ENCODE data around the gene POLK. TPM values are rescaled to one million over a fixed set of nuclear protein-coding genes. Genes with fewer than 3 reads are reported as not detected.
"Not testable (repeated sequence)": the region's sequence is repeated elsewhere in the genome, so short reads cannot be mapped to it uniquely, and the experiment has no call there.

The POLK gene
- total and polyA plus RNA-seq, 4 donors: 3.7 to 20.6 (median 9.8) TPM

GRCh38 chr5:75496026-75496425 is 15.7 kb upstream of the POLK start:
- Histone ChIP-seq H3K27ac (ENCODE audit: low read depth in 1 of 2, low read length in 2 of 2) (no peak overlapping the region), H3K9me3 (ENCODE audit: control insufficient read depth in 4 of 4, low read length in 3 of 4) (no peaks in the 10 kb centered on the region), H3K4me3 (ENCODE audit: low read depth in 1 of 3, low read length in 3 of 3) (no peak overlapping the region), H3K9ac (ENCODE audit: low read depth in 1 of 2, low read length in 2 of 2) (no peak overlapping the region), H3K36me3 (ENCODE audit: control insufficient read depth in 4 of 4, insufficient read depth in 3 of 4, low read depth in 1 of 4, low read length in 3 of 4) (peaks cover 0 to 12% (median 5%) of the 10 kb centered on the region in 4 donors), H3K27me3 (ENCODE audit: control insufficient read depth in 4 of 4, insufficient read depth in 4 of 4, low read length in 3 of 4) (no peaks in the 10 kb centered on the region), H3K4me1 (ENCODE audit: control insufficient read depth in 4 of 4, insufficient read depth in 4 of 4, low read length in 3 of 4) (no peaks in the 10 kb centered on the region)
- no peak for DNase-seq (ENCODE audit: low spot score)
- TF ChIP-seq HNF4G (IDR thresholded peaks at IDR 0.05): no peak
- TF ChIP-seq REST (IDR thresholded peaks at IDR 0.05): no peak
- no peak for TF ChIP-seq TAF1 (conservative IDR thresholded peaks at IDR 0.05)
- TF ChIP-seq JUND (IDR thresholded peaks at IDR 0.05): no peak
- no peak for TF ChIP-seq RXRA (IDR thresholded peaks at IDR 0.05)
- no peak for TF ChIP-seq NR2F2 (IDR thresholded peaks at IDR 0.05)
- no peak for TF ChIP-seq YY1 (IDR thresholded peaks at IDR 0.05)
- no peak for TF ChIP-seq ZBTB33 (IDR thresholded peaks at IDR 0.05)
- TF ChIP-seq ATF3 (IDR thresholded peaks at IDR 0.05): no peak
- TF ChIP-seq MAX (IDR thresholded peaks at IDR 0.05): no peak
- TF ChIP-seq HNF4A (conservative IDR thresholded peaks at IDR 0.05): no peak
- no peak for TF ChIP-seq CTCF (IDR thresholded peaks at IDR 0.05; ENCODE audit: low read depth, low read length, missing input control)
- no peak for TF ChIP-seq SP1 (IDR thresholded peaks at IDR 0.05)
- no peak for TF ChIP-seq FOXA1 (IDR thresholded peaks at IDR 0.05)
- WGBS: 96% methylated on average over 3 of the region's 3 CpGs

- DNase-seq (ENCODE audit: low spot score): no peak
- H3K4me1 ChIP-seq (ENCODE audit: control insufficient read depth in 4 of 4, insufficient read depth in 4 of 4, low read length in 3 of 4): no peaks in the 10 kb centered on the region
- H3K9ac ChIP-seq (ENCODE audit: low read depth in 1 of 2, low read length in 2 of 2): no peak overlapping the region
- TF ChIP-seq RAD21 (IDR thresholded peaks at IDR 0.05) (no peak), JUND (IDR thresholded peaks at IDR 0.05) (no peak), CTCF (IDR thresholded peaks at IDR 0.05; ENCODE audit: low read depth, low read length, missing input control) (no peak), HNF4A (conservative IDR thresholded peaks at IDR 0.05) (no peak), NR2F2 (IDR thresholded peaks at IDR 0.05) (no peak), RXRA (IDR thresholded peaks at IDR 0.05) (no peak)
- no peaks in the 10 kb centered on the region for H3K9me3 ChIP-seq (ENCODE audit: control insufficient read depth in 4 of 4, low read length in 3 of 4)
- H3K27ac ChIP-seq (ENCODE audit: low read depth in 1 of 2, low read length in 2 of 2): no peak overlapping the region
- WGBS: 97% methylated on average over 7 of the region's 7 CpGs
- H3K27me3 ChIP-seq (ENCODE audit: control insufficient read depth in 4 of 4, insufficient read depth in 4 of 4, low read length in 3 of 4): no peaks in the 10 kb centered on the region
- no peak overlapping the region for H3K4me3 ChIP-seq (ENCODE audit: low read depth in 1 of 3, low read length in 3 of 3)
- H3K36me3 ChIP-seq (ENCODE audit: control insufficient read depth in 4 of 4, insufficient read depth in 3 of 4, low read depth in 1 of 4, low read length in 3 of 4): peaks cover 0 to 3% (median 0%) of the 10 kb centered on the region in 4 donors
These were observed 13.4 kb upstream of the POLK start for GRCh38 chr5:75498208-75498777.

GRCh38 chr5:75498875-75499274 is 12.8 kb upstream of the POLK start:
- WGBS: 95% methylated on average over 1 of the region's 1 CpG
- not testable (repeated sequence) for H3K27me3 ChIP-seq (ENCODE audit: control insufficient read depth in 4 of 4, insufficient read depth in 4 of 4, low read length in 3 of 4); DNase-seq (ENCODE audit: low spot score); H3K36me3 ChIP-seq (ENCODE audit: control insufficient read depth in 4 of 4, insufficient read depth in 3 of 4, low read depth in 1 of 4, low read length in 3 of 4); H3K4me3 ChIP-seq (ENCODE audit: low read depth in 1 of 3, low read length in 3 of 3); H3K9me3 ChIP-seq (ENCODE audit: control insufficient read depth in 4 of 4, low read length in 3 of 4); H3K4me1 ChIP-seq (ENCODE audit: control insufficient read depth in 4 of 4, insufficient read depth in 4 of 4, low read length in 3 of 4); H3K27ac ChIP-seq (ENCODE audit: low read depth in 1 of 2, low read length in 2 of 2); H3K9ac ChIP-seq (ENCODE audit: low read depth in 1 of 2, low read length in 2 of 2)
